NCI-H345 (cell line): ENCODE results near the gene EHBP1.

ENCODE experiments used
- DNase-seq: peaks from one replicate; lab custom pipeline; 2025; lab: John Stamatoyannopoulos, UW

The EHBP1 gene

DNA sequence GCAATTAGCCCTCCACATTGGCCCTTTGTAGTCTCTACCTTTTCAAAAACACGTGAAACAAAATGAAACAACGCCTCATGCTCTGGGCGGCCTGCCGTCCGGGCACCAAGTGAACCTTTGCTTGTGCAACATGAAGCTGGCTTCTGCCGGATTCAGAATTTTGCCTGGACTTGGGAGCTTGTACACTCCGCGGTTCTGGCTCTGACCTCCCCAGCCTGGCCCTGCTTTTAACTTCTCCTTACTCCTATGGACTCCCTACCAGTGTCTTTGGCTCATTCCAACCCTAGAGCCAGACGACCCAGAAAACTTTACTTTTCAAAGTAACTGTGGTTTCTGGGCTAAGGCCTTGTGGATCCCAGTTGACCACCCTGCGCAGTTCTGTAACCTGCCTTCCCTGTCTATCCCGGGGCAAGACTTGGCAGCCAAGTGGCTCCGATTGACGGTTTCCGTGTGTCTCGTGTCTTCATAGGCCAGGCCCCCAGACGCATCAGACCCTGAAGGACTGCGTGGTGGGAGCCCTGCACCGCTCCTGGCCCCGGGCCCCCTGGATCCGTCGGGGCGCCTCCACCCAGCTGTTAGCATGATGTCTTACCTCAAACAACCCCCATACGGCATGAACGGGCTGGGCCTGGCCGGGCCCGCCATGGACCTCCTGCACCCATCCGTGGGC is 347.0 kb downstream of the EHBP1 start:
- no peak for DNase-seq

DNA sequence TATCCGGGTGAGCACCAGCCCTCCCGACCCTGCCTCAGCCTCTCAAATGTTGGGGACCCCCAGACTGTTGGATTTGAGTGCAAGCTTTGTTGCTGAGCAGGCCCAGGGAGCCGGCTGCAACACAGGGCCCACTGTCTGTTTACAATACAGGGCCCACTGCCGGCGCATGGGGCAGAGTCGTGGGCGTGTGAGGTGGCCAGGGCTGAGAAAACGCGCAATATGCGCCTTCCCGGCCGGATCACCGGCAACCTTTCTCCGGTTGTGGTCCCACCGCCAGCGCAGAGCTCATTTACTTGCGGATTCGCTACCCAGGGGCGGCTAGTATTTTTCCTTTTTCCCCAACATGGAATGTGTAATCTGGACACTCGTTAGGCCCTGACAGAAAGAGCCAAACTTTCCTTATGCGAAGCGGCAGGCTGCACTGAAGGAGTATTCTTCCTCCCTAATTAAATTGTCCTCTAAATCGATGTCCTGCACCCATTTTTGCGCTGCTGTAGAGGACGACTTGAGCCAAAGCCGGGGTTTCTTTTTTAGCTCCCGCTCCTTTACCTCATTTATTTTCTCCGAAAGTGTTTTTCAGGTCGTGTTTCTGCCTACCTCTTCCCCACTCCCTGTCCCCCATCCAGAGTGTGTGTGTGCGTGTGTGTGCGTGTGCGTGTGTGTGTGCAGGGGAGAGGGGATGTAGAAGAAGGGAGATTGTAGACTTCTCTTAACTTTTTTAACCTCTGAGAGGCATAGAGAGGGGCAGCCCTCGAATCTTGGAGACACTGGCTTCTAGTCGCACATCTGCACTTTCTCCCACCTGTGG is 347.8 kb downstream of the EHBP1 start:
- DNase-seq, result no peak

DNA sequence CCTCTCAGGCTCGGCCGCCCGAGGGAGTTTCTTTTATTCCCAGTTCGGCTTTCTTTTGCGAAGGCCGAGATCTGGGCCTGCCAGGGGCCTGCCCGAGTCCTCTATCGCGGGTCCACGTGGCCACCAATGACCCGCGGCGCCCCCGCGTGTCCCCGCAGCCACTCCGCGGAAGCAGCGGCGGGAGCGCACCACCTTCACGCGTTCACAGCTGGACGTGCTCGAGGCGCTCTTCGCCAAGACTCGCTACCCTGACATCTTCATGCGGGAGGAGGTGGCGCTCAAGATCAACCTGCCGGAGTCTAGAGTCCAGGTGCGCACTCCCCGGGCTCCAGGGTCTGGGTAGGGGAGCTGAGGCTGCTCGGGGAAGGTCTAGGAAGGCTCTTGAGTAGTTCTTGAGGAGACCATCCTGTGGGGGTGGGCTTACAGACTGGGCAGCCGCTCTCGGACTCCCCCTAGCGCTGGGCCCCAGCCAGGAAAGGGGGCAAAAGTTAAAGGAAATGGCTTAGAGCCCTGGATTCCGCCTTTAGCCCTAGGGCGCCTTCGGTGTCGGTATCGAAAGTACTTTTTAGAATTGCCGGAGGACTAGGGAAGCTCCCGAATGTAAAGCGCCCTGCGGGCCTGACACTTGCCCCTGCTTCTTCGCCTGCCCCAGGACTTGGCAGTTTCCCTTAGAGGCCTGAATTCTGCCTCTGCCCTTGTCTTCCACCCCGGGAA is 348.5 kb downstream of the EHBP1 start:
- DNase-seq, result no peak

DNA sequence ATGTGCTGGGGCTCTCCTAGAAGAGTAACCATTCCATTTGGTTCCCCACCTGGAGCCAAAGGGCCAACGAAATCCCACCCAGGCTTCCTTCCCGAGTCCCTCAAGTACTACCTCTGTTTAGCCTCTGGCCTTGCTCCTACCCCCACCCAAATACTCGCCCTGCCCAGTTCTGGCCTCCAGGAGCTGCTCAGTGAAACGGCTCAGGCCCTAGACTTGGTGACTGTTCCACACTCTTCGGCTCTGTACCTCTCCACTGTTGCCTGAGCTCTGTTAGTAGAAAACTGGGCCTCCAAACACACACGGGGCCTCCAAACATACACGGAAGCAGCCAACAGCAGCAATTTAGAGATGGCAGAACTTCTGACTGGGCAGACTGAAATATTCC is 349.3 kb downstream of the EHBP1 start:
- no peak for DNase-seq

GRCh38 chr2:63055226-63056106 is 350.0 kb downstream of the EHBP1 start:
- DNase-seq, result no peak

- no peak for DNase-seq
Measured at GRCh38 chr2:63056107-63057050, 350.9 kb downstream of the EHBP1 start.

DNA sequence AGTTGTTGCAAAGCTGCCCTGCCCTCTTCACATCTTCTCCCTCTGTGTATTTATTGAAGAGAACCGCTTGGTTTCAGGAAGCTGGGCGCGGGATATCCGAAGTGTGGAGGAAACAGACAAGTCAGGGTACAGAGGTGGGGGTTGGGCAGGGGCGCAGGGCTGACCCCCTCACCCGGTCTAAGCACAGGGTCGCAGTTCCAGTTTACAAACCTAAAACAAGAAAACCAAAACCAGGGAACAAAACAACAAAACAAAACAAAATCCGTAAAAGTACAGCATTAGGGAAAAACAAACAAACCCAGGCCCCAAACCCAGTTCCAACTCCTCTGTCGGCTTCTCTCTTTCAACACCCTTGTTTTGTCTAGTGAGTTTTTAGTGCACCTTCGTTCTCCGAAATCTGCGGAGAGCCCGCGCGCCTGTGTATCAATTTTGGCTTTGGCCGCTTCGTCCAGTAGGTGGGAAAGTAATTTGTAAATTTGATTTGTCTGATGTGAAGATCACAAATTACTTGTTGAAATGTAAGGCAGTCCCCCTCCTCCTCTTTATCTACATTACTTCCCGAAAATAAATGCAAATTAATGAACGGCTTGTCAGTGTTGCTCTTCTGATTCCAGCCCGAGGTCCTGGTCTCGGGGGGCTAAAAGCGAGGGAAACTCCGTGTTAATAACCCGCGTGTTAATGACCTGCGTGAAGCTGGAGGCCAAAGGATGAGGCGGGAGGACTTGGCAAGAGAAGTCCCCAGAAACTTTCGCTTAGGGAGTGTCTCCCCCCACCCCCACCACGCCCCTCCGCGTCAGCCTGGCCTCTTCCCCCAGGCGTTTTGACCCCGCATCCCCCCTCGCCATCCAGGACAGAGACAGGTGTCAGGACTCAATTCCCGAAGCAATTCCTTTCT is 352.0 kb downstream of the EHBP1 start:
- DNase-seq, result no peak

DNA sequence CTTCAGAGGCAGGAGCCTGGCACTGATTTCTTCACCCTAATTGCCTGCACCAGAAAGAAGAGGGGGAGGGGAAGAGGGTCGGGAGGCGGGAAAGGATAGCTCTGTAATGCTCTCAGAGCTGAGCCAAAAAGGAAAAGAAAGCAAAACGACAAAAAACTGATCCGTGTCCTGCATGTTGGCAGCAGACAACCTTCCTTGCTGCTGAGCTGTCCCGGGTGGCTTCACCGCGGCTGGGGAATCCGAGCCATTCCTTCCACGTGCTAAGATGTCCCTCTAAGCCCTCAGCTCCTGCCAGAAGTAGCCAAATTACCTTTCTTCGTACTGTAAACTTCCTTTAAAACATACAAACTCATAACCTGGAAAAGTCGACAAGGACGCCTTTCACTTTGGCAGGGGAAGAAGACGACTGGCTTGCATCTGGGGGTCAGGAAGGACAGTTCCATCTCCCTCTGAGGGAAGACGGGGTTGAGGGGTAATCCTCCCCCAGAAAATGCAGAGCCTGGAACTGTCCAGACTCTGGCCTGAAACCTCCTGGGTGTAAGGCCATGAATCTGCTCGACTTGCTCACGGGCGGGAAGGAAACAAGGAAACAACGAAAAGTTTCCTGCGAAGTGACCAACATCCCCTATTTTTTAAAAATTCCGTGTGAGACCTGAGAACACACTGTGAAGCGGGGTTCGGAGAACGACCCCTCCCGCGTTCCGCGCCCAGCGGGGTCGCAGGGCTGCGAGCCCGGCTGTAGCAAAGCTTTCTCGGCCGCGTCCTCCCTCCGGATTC is 352.8 kb downstream of the EHBP1 start:
- DNase-seq, result no peak

- DNase-seq, result no peak
Measured at GRCh38 chr2:63058921-63059792, 353.6 kb downstream of the EHBP1 start.

- no peak for DNase-seq
Measured at GRCh38 chr2:63059793-63060471, 354.4 kb downstream of the EHBP1 start.

DNA sequence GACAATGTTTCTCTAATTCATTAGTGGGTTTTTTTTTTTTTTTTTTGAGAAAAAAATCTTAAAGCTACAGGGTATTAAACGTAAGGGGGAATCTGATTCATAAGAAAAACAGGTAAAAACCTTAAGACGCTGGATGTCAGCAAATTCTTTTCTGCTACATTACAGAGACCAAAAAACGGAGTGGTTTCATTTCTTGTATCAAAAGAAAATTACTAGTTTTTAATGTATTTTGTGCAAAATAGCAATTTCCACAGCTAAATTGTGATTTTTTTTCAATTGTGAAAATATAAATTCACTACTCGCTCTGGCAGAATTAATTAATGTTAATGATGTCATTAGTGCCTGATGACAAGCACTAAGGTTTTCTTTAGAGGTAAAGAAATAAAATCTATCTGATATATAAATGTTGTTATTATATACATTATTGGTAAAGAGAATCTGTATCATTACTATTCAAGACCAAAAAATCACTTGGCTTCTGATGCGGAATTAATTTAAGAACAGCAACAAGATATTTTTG is 355.0 kb downstream of the EHBP1 start:
- DNase-seq, result no peak

GRCh38 chr2:63064197-63064596 is 358.7 kb downstream of the EHBP1 start:
- DNase-seq, result peak; percentile 3

DNA sequence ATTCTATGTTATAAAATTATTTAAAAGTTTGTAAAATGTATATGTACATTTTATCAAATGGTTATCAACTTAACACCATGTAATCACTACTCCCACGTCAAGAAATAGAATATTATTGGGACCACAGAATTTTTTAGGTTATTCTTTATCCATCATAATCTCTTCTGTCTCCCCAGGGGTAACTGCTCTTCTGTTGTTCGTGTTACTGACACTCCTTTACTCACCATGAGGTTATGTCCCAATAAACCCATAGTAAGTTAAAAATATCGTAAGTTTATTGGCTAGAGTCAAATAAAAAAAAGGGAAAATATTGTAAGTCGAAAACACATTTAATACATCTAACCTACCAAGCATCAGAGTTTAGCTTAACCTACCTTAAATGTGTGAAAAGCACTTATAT is 359.1 kb downstream of the EHBP1 start:
- DNase-seq, result no peak

DNA sequence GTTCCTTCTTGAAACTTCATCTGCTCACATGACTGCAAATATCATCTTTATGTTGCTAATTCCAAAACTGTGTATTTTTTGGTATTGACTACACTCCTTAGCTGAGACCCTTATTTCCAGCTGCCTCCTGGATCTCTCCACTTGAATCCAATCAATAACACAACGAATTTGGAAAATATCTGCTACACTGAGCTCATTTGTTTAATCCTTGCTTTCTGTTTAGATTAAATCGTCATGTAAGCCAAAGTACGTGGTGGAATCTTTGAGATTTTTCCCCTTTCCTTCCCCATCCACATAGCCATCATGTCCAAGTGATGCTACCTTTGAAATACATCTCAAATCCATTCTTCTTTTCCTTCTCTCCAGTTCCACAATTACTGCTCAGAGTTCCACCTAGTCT is 360.8 kb downstream of the EHBP1 start:
- no peak for DNase-seq

DNA sequence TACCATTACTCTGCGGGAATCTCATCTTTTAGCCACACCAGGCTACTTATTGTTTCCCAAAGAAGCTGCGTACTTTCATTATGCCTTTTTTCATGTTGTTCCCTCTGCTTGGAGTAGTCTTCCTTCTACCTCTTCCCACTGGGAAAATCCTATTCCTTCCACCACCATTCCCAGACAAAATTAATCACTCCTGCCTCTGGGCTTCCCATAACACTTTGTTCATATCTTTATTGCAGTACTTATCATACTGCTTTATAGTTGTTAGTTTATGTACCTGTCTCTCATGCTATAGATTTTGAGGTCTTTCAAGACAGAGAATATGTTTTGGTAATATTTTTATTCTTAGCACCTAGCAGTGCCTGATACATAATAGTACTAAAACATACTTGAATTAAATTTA is 361.3 kb downstream of the EHBP1 start:
- no peak for DNase-seq

DNA sequence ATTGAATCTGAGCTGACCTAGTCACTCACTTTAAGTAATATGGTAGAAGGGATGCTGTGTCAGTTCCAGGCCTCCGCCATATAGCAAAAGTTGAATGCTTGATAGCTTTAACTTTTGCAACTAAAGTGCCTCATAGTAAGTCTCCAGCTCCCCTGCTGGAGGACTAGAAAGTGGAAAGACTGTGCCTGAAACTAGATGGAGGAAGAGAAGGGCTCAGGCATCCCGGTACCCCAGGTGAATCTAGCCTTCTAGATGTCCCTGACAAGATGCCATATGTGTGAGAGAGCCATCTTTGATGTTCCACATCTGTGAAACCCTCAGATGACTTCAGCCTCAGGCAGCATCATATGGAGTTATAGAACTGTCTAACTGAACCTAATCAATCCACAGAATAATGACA is 366.2 kb downstream of the EHBP1 start:
- no peak for DNase-seq

DNA sequence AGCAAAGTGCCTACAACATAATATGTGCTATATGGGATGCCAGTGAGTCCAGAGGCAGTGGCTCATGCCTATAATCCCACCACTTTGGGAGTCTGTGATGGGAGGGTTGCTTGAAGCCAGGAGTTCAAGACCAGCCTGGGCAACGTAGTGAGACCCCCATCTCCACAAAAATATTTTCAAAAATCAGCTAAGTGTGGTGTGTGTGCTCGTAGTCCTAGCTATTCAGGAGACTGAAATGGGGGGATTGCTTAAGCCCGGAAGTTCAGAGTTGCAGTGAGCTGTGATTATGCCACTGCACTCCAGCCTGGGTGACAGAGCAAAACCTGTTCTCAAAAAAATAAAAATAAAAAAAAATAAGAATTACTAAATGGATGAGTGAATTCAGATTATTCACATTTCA is 368.5 kb downstream of the EHBP1 start:
- DNase-seq, result no peak
